Lower leg skin (tissue), 3 donors: ENCODE measurements around the gene BMAL1.

Experiments
- POLR2A ChIP-seq, 2 donors: fragments of 450-650 bp; IDR thresholded peaks; one replicate each; pipeline ENCODE4 v1.6.1; 2016 to 2017; ENCODE audit warnings: antibody characterized with exemption in 2 of 2, mild to moderate bottlenecking in 1 of 2, moderate library complexity in 1 of 2
- TF ChIP-seq, protein P1 (sequence below), 3 donors: fragments of 450-650 bp; IDR thresholded peaks; one replicate each; pipeline ENCODE4 v1.5.1; 2016; ENCODE audit warnings: antibody characterized with exemption in 3 of 3, mild to moderate bottlenecking in 3 of 3, moderate library complexity in 2 of 3

DNA sequence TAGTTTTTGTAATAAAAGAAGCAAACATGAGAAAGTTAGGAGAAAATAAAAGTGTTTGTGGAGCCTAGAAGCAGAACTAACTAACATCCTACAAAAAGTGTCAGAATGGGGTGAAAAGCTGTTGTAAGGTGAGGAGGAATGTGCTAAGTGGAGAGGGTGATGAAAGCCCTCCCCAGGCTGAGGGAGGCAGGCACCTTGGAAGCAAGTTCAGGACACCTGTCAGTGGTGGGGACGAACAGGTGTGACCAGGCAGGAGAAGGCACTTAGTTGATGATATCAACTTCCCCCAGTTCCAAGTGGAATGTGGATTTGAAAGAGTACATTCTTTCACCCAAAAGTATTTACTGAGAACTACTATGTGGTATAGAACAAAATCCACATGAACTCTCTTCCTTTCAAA lies 18.7 kb upstream of the BMAL1 start:
- TF ChIP-seq, protein P1, sequence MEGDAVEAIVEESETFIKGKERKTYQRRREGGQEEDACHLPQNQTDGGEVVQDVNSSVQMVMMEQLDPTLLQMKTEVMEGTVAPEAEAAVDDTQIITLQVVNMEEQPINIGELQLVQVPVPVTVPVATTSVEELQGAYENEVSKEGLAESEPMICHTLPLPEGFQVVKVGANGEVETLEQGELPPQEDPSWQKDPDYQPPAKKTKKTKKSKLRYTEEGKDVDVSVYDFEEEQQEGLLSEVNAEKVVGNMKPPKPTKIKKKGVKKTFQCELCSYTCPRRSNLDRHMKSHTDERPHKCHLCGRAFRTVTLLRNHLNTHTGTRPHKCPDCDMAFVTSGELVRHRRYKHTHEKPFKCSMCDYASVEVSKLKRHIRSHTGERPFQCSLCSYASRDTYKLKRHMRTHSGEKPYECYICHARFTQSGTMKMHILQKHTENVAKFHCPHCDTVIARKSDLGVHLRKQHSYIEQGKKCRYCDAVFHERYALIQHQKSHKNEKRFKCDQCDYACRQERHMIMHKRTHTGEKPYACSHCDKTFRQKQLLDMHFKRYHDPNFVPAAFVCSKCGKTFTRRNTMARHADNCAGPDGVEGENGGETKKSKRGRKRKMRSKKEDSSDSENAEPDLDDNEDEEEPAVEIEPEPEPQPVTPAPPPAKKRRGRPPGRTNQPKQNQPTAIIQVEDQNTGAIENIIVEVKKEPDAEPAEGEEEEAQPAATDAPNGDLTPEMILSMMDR (IDR thresholded peaks at IDR 0.05), result no peak
- TF ChIP-seq POLR2A (IDR thresholded peaks at IDR 0.05), result no peak
